NCI-H1048 (cell line): ENCODE data around the gene OTUD5.

ENCODE experiments used
- DNase-seq: peaks from one replicate; lab custom pipeline; 2025; lab: John Stamatoyannopoulos, UW

The OTUD5 gene

DNA sequence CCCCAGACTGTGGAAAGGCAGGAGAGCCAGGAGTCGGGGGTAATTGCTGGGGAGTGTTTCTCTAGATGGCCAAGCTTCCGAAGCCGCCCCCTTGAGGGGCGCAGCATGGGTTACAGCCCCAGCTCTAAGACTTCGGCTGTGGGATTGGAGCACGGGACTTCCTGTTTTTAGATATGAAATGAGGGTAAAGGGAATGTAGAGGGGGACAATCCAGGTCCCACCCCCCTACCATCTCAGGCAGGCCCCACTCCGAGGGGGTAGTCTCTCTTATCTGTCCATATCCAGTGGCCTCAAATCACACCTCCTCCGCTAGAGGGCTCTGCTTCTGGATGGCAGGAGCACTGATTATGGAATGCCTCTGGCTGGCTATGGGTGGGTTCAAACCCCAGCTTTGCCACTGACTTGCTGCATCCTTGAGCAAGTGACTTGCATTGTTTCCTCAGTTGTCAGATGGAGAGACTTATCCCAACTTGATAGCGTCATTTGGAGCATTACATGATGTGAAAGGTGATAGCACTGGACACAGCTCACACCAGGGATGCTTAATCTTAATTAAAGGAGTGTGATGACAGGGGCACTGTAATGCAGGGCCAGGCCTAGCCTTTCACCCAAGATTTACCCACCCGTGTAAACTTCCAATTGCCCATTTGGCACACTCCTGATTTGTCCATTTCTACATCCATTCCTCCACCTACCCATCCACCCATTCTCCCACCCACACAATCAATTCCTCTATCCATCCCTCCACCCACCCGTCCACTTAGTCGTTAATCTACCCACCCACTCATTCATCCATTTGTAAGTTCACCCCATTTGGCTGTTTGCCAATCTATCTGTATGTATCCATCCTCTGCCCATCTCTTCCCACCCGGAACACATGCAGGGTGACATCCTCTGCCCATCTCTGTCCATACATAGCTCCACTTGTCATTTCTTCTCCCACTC lies 15.1 kb upstream of the OTUD5 start:
- DNase-seq = no peak

DNA sequence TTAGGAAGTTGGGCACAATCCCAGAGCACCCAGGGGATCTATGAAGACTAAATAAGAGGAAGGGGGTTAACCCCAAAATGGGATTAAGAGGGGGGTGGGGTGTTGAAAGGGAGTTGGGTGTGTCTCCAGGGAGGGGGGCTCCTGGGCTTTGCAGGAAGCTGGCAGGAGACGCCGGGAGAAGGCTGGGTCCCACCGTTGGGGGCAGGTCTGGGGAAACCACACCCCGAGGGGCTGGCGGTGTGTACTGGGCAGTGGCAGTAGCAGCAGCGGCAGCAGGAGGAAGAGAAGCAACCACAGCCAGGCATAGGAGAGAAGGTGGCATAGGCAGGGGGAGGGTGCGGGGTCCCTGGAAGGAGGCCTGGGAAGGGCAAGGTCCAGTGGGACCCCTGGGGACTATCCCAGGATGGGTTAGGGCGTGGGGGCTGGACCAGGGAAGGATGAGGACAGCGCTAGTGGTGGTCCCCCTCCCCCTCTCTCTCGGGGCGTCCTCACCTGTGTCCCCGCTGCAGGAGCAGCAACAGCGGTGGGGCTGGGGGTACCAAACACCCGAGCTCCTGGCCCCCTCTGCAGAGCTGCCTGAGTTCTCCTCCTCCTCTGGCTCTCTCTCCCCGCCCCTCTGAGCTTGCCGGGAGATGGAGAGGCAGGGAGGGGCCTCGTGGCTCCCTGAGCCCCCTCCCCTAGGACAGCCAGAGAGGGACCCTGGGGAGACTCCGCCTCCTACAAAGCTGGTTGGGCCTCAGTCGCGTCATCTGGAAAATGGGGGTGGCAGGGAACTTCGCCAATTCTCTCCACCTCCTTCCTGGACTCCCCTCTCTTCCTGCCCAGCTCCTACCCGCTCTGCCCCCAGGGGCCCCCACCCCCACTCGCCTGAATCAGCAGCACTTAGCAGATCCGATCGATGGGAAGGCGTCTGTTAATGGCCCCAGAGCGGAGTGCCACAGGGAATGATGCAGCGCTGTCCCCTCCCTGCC lies 14.1 kb upstream of the OTUD5 start, which contains the start of gene KCND1:
TSS of gene KCND1 (minus strand) at position 596 of the 971 bp plus-strand sequence. CDS start 1,573 bp downstream, outside the sequence.
- no peak for DNase-seq

DNA sequence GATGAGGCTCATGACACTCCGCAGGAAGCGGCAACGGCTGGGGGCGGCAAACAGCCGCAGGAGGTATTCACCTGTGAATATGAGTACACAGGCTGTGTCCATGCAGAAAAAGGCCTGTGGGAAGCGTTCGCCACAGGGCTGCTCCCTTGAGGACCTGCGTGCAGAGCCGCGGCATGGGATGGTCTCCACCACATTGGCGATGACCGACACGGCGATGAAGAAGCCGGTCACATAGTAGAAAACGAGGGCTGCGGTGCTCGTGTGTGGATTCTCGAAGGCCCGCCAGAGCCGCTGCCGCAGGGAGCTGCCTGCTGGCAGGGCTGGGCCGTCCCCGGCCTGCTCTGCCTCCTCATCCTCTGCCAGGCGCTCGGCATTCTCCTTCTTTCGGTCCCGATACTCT lies 12.1 kb upstream of the OTUD5 start:
- DNase-seq = no peak

DNA sequence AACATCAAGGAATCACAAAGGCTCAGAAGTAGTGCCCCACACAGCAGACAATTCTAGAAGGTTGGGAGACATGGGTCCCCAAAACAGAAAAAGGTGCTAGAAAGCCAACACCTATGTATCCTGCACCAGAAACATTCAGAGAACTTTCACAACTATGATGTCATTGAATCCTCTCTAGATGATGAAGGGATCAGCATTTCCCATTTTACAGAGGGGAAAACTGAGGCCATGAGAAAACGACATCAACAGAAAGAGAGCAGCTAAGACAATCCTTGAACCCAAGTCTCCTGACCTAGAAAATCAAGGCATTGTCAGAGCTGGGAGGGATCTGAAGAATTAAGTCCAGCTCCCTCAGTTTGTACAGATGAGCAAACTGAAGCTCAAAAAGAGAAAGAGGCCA lies 11.0 kb upstream of the OTUD5 start:
- DNase-seq = no peak

DNA sequence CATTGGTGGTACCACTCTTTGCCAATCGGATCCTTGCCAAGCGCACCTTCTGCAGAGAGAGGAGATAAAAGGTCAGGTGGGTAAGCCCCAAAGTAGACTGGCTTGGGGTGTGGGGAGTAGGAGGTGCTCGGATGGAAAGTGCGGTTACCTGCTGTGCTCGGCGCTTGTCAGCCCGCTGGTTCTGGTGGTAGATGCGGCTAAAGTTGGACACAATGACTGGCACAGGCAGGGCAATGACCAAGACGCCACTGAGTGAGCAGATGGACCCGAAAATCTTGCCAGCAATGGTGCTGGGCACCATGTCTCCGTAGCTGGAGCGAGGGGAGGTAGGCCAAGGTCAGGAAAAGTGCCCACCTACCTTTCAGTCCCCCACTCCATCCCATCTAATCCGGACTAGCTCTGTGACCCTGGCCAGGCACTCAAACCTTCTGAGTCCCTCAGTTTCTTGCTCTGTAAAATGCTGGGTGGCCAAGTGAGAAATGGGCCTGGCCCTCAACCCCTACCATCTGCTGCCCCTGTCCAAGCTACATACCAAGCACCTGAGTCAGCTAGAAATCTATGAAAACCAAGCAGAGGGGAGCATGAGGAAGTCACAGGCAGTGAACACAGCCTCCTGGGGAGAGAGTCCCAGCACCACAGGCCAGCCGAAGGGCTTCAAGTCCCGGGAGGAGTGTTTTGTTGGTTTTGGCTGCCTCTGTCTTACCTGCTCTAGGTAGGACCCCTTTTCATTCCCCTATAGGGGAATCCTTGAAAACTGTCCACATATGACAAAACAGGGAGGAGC lies 9.6 kb upstream of the OTUD5 start:
- DNase-seq = no peak

DNA sequence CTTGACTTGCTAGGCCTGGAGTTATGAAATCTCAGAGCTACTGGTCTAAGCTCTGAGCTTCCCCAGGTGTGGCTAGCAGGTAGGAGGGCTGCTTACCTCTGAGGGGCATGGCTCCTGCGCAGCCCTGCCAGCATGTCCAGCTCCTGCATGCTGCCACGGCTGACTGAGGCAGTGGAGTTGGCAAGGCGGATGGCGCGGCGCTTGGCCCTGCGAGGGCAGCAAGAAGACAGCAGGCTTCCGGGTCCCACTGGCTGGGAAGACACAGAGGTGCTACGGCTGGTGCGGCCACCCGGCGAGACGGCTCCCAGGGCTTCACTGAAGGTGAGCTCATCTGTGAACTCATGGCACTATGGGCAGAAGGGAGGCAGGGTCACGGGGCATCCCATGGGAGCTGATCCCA lies 8.6 kb upstream of the OTUD5 start:
- no peak for DNase-seq

DNA sequence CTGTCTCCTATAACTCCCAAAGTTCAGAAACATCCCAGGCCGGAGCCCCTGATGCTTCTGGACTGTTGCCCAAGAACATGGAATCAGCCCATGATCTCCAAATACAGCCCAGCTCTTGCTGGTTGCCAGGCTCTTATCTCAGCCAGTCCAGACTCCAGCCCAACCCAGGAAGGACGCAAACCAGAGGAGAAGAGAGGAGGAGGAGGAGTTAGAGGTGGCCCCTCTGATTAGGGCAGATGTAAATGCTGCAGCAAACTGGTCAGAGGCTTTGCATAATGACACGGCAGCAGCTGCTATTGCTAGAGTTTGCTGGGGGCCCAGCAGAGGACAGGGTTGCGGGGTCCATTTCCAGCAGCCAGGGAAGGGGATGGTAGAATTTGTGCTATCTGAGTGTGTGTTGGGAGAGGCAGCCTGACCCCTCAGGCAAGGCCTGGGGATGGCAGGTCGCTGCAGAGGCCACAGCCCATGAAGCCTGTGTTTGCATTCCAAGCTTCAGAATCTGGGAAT lies 4.2 kb upstream of the OTUD5 start:
- DNase-seq = no peak

DNA sequence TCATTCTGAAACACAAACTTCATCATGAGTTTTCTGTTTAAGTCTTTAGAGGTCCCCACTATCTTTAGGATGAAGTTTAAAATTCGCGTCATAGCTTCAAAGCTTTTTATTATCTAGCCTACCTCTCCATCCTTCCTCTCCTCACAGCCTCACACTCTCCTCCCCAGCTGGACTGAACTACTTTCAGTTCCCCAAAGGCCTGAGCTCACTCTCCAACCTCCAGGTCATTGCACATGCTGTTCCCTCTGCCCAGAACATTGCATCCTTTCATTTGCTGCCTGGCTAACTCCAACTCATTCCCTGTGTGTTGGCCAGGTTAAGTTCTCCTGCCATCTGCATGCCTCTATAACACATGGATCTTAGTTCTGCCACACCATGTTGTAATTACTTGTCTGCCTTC lies 2.9 kb upstream of the OTUD5 start:
- no peak for DNase-seq

DNA sequence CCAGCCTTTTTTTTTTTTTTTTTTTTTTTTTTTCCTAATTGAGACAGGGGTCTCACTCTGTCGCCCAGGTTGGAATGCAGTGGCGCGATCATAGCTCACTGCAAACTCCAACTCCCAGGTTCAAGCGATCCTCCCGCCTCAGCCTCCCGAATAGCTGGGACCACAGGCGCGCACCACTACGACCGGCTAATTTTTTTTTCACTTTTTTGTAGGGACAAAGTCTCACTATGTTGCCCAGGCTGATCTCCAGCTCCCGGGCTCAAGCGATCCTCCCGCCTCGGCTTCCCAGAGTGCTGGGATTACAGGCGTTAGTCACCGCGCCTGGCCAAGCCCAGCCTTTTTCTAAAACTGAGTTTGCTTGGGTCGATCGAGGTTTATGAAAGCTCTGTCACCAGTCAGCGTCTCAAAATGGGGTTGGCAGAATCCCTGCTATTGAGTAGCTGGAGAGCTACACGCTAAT lies 1.3 kb upstream of the OTUD5 start:
- no peak for DNase-seq

DNA sequence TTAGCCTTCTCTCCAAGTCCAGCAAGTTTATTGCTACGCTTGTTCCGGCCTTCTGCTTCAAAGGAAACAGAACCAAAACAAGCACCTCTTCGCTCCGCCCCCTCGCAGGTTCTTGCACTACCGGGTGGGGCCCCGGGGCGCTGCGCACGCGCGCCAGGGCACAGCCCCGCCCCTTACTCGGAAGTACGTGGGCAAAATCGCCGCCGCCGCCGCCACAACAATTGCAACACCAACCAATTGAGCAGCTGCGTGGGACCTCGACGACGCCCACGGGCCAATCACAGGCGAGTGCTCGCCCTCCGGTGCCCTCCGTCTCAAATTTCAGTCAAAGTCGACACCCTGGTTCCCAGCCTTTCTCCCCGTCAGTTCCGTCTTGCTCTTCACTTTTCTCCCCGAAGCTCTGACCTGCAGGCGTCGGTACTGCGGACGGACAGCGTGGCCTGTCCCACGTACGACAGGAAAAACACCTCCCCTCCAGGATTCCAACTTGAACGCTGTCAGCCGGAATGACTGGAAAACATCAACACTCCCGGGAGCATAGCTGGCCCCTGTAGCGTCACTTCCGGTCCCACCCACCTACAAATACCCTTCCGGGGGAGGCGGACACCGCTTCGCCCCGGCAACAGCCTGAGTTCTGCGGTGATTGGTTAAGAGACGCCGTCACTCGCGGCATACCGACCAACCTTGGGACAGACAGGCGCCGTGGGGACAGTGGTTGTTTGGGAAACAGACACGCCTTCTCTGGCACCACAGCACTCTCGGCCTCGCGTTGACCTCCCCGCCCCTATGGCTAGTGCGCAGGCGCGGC lies 624 bp upstream of the OTUD5 start:
- DNase-seq = peak; percentile 80

DNA sequence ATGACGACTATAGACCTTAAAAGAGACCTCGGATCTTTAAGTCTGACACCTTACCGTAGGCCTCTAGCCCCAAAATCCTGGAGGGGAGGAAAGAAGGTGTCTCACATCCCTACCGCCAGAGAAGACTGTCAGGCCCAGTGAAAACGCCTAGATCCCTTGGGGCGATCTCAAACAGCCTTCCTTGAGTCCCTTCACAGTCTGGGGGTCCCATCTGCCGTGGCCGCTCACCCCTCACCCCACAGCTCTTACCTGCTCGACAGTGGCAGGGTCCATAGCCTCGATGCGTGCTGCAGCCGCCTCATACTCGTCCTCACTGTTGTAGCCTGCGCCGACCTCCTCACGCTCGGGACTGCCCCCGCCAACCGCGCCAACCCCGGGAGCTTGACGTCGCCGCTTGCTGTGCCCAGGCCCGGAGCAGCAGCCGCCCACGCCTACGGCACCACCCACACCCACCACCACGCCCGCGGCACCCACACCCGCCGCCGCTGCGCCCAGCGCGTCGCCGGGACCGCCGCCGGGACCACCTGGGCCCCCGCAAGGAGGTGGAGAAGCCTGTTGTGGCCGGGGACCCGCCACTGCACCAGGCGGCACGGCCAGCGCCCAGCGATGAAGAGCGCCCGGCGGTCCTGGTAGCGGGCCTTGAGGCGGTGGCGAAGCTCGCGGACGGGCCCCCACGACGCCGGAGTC lies 536 bp downstream of the OTUD5 start:
- no peak for DNase-seq

DNA sequence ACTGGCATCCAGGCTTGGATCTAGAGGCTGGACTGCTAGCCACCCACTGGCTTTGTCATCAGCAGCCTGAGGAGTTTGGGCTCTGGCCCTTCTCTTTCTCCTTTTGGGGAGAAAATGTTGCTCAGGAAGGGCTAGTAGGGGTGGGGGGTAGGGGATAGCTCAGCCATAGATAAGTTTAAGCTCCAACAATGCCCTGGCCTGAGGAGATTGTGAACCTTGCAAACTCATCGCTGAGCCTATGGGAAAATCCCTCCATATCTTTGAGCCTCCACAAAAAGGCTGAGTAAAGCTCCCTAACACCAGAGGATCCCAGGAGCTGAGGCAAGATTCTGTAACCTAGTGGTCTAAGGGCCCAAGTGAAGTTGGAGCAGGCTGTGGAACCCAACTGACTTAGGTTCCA lies 8.8 kb downstream of the OTUD5 start:
- no peak for DNase-seq

DNA sequence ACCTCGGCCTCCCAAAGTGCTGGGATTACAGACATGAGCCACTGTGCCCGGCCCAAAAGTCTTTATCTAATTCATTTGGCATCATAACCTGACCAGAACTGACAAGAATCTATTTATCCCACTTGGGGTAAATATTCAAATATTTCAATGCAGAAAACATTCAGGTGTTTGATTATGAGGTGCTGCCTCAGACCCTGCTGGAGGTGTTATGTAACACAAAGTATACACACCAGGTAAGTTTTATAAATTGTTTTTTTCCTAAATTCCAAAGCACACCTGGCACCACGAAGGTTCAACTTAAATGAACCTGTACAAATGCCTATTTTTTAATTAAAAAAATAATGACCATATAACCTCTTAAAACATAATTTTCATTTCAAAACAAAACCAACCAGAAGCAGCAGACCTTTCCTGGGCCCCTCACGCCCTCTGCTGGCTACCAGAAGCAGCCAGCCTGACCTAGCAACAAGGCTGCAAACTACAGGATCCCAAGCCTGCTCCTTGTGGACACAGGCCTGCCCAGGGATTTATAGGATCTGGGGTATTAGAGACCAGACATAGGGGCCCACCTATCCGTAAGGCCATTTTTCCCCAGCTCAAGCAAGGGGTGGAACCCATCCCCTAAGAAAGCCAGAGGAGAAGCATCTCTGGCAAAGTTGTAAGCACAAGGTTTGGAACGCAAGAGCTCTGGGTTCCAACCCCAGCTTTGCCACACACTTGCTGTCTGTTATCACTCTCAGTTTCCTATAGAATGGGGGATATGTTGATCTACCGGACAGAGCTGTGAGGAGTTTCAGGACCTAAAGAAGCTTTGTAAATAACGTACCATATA lies 11.7 kb downstream of the OTUD5 start:
- peak; percentile 3 for DNase-seq

DNA sequence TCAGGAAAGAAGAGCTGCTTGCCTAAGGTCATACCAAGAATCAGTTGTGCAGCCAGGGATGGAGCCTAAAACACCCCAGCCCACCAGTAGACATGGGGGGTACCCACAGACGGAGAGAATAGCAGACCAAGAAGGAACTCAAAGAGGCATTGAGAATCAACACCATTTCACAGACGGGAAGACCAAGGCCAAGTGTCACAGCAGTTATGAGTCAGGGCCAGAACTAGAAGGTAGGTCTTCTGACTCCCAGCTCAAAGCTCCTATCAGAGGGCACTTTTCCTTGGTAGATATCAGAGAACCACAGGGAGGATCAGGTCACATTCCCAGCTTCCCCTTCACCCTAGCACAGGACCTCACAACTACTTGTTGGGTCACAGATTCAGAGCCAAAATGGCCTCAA lies 14.5 kb downstream of the OTUD5 start:
- DNase-seq = no peak

DNA sequence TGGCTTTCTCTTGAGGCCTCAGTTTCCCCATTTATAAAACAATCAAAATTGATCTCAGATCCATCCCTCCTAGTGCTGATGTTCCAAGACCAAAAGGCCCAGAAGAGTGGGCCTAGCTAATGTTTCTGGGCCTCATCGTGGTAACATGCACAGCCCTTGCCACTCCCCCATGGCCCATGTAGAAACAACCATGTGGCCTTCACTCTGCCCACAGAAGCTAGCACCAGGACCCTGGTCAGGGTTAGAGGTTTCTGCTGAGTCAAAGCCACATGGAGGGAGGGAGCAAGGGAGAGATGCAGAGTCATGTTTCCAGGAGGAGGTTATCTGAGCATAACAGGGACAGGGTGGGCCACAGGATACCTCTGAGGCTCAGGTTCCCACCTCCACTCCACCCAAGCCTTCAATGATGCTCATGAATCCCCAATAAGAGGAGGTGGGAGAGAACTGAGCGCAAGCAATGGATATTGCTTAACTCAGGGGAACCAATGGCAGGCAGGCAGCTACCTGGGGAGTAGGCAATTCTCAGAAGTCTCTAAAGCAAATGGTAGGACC lies 16.9 kb downstream of the OTUD5 start:
- no peak for DNase-seq

DNA sequence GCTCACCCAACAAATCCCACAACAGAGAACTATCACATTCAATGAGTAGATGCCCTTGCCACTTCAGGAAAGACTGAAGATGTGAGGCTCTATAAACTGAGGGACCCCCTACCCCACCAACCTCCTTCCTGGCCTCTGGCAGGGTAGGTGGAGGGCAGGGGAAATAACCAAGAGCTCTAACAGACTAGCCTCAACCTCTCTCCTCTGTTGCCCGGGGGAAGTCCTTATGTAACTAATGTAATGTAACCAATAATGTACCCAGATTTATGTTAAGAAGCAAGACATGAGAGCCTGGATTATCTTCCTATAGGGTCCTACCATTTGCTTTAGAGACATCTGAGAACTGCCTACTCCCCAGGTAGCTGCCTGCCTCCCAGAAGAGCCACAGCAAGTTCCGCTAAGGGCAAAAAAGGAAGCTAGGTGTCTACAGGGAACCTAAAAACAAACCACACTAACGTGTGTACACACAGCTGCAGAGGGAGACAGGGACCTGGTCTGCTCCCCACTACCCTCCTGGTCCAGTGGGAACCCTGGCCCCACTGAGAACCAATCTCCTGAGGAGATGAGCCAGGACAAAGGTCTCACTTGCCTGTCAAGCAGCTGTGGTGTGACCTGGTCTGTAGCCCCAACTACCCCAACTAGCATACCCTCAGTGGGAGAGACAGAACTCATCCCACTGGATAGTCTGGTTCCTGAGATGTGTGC lies 17.7 kb downstream of the OTUD5 start:
- no peak for DNase-seq

DNA sequence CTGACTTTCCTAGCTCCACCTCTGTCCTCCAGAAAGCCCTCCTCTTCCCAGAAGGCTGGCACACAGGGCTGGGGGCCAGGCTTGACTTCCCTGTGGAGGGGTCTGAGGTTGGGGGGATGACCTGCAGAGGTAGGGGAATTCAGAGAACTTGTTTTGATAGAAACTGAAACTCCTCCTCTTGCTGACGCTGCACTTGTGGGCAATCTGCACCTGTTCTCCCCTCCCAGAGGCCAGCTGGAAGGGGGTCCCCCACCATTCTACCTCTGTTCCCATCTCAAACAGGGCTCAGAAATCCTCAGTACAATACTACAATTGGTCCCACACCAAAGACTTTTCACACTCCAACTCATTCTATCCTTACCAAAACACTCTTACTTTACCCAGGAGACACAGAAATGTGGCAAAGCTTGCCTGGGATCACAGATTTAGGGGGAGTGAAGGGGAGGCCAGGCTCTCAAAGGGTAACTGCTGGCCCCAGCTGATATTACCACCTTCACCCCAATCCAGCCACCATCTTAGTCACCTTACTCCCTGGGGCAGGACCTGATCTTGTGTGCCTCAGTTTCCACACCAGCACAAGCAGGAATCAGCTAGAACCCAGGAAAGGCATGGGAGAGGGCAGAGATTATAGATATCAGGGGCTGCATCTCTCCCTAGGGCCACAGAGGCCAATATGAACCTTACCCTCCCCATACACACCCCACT lies 18.5 kb downstream of the OTUD5 start:
- DNase-seq = no peak
